ENCODE results near the gene AGBL4.

The AGBL4 gene

DNA sequence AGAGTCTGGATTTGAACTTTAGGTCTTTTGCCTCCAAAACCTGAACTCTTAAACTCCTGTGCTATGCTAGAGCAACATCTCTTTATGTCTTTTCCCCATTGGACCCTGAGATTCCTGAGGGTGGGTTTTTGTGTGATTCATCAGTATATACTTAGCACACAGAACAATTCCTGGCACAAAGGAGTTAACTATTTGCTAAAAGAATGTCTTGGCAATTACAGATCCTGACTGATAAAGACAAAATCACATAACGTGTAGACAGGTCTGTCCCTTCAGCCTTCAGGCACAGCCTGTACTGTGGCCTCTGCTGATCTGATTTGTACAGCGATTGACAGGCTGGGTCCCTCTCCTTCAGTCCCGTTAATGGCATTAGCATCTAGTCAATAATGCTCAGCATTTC, 1084.7 kb downstream of the AGBL4 start:
- no peaks in the 10 kb centered on the region for H3K36me3 ChIP-seq (ENCODE audit: insufficient read depth, low read length)
- H3K27me3 ChIP-seq (ENCODE audit: insufficient read depth, low read length, poor library complexity): no peaks in the 10 kb centered on the region
- H3K4me1 ChIP-seq (ENCODE audit: insufficient read depth, low read length): no peaks in the 10 kb centered on the region
- no peaks in the 10 kb centered on the region for H3K9me3 ChIP-seq (ENCODE audit: insufficient read depth, low read length, severe bottlenecking)
- H4K20me1 ChIP-seq (ENCODE audit: insufficient read depth, low read length): no peaks in the 10 kb centered on the region
- ATAC-seq (ENCODE audit: insufficient read depth, low read depth) (no peak), DNase-seq (no peak)
- no peak overlapping the region for H2AFZ ChIP-seq (ENCODE audit: low read depth, low read length)
- H3K27ac ChIP-seq (ENCODE audit: low read length): no peak overlapping the region
- no peak overlapping the region for H3K4me3 ChIP-seq (ENCODE audit: low read depth in 1 of 2, low read length in 2 of 2)
- H3K4me2 ChIP-seq (ENCODE audit: insufficient read depth, low read length): no peak overlapping the region
- H3K9ac ChIP-seq (ENCODE audit: low read depth, low read length): no peak overlapping the region
- H3K79me2 ChIP-seq (ENCODE audit: insufficient read depth, low read length): no peaks in the 10 kb centered on the region
- TF ChIP-seq EZH2 (IDR thresholded peaks at IDR 0.05; ENCODE audit: borderline replicate concordance, low read depth, low read length, severe bottlenecking): no peak
- TF ChIP-seq, protein P1, sequence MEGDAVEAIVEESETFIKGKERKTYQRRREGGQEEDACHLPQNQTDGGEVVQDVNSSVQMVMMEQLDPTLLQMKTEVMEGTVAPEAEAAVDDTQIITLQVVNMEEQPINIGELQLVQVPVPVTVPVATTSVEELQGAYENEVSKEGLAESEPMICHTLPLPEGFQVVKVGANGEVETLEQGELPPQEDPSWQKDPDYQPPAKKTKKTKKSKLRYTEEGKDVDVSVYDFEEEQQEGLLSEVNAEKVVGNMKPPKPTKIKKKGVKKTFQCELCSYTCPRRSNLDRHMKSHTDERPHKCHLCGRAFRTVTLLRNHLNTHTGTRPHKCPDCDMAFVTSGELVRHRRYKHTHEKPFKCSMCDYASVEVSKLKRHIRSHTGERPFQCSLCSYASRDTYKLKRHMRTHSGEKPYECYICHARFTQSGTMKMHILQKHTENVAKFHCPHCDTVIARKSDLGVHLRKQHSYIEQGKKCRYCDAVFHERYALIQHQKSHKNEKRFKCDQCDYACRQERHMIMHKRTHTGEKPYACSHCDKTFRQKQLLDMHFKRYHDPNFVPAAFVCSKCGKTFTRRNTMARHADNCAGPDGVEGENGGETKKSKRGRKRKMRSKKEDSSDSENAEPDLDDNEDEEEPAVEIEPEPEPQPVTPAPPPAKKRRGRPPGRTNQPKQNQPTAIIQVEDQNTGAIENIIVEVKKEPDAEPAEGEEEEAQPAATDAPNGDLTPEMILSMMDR (IDR thresholded peaks at IDR 0.05; ENCODE audit: borderline replicate concordance, extremely low read depth, low read length, poor library complexity, severe bottlenecking): no peak

DNA sequence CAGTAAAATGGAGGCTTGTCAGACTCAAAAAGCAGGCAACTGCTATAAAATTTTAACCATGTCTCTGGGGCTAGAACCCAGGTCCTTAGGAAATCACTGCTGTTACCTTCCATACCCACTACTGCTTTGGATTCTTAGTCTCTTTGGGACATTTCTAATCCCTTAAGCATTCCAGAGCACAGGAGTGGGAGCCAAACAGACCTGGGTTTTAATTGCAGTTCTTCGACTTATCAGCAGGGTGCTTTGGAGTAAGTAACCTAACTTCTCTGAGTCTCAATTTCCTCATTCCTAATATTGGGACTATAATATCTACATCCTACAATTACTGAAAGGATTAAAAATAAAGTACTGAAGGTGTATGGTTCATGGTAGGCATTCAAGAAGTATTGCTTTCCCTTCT, 1086.0 kb downstream of the AGBL4 start:
- Histone ChIP-seq H3K79me2 (ENCODE audit: insufficient read depth, low read length) (no peaks in the 10 kb centered on the region), H2AFZ (ENCODE audit: low read depth, low read length) (no peak overlapping the region), H4K20me1 (ENCODE audit: insufficient read depth, low read length) (no peaks in the 10 kb centered on the region), H3K27me3 (ENCODE audit: insufficient read depth, low read length, poor library complexity) (no peaks in the 10 kb centered on the region), H3K4me1 (ENCODE audit: insufficient read depth, low read length) (no peaks in the 10 kb centered on the region), H3K9me3 (ENCODE audit: insufficient read depth, low read length, severe bottlenecking) (no peaks in the 10 kb centered on the region), H3K9ac (ENCODE audit: low read depth, low read length) (no peak overlapping the region), H3K27ac (ENCODE audit: low read length) (no peak overlapping the region), H3K4me3 (ENCODE audit: low read depth in 1 of 2, low read length in 2 of 2) (no peak overlapping the region), H3K4me2 (ENCODE audit: insufficient read depth, low read length) (no peak overlapping the region), H3K36me3 (ENCODE audit: insufficient read depth, low read length) (no peaks in the 10 kb centered on the region)
- TF ChIP-seq EZH2 (IDR thresholded peaks at IDR 0.05; ENCODE audit: borderline replicate concordance, low read depth, low read length, severe bottlenecking): no peak
- TF ChIP-seq, protein P1 (IDR thresholded peaks at IDR 0.05; ENCODE audit: borderline replicate concordance, extremely low read depth, low read length, poor library complexity, severe bottlenecking): no peak
- no peak for ATAC-seq (ENCODE audit: insufficient read depth, low read depth)
- no peak for DNase-seq

DNA sequence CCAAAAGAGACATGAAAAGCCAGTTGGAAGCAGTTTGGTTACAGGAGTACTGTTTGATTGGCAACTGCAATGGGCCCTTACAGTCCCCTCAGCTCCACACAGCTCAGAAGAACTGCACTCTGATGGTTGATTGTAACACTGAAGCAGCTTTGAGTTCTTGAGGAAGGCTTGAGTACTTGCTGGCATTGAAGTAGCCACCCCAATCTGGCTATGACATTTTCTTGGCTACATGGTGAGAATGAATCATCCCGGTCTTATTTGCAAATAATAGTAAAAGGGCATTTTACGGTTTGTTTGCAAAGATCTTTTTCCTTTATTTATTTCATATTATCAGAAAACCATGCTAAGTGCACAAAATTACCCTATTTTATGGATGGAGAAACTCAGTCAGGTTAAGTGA, 1087.3 kb downstream of the AGBL4 start:
- Histone ChIP-seq H4K20me1 (ENCODE audit: insufficient read depth, low read length) (no peaks in the 10 kb centered on the region), H2AFZ (ENCODE audit: low read depth, low read length) (no peak overlapping the region), H3K79me2 (ENCODE audit: insufficient read depth, low read length) (no peaks in the 10 kb centered on the region), H3K36me3 (ENCODE audit: insufficient read depth, low read length) (no peaks in the 10 kb centered on the region), H3K9me3 (ENCODE audit: insufficient read depth, low read length, severe bottlenecking) (no peaks in the 10 kb centered on the region), H3K27ac (ENCODE audit: low read length) (no peak overlapping the region), H3K4me3 (ENCODE audit: low read depth in 1 of 2, low read length in 2 of 2) (no peak overlapping the region), H3K4me1 (ENCODE audit: insufficient read depth, low read length) (no peaks in the 10 kb centered on the region), H3K9ac (ENCODE audit: low read depth, low read length) (no peak overlapping the region), H3K4me2 (ENCODE audit: insufficient read depth, low read length) (no peak overlapping the region), H3K27me3 (ENCODE audit: insufficient read depth, low read length, poor library complexity) (no peaks in the 10 kb centered on the region)
- no peak for DNase-seq
- no peak for ATAC-seq (ENCODE audit: insufficient read depth, low read depth)
- no peak for TF ChIP-seq EZH2 (IDR thresholded peaks at IDR 0.05; ENCODE audit: borderline replicate concordance, low read depth, low read length, severe bottlenecking)
- TF ChIP-seq, protein P1 (IDR thresholded peaks at IDR 0.05; ENCODE audit: borderline replicate concordance, extremely low read depth, low read length, poor library complexity, severe bottlenecking): no peak

DNA sequence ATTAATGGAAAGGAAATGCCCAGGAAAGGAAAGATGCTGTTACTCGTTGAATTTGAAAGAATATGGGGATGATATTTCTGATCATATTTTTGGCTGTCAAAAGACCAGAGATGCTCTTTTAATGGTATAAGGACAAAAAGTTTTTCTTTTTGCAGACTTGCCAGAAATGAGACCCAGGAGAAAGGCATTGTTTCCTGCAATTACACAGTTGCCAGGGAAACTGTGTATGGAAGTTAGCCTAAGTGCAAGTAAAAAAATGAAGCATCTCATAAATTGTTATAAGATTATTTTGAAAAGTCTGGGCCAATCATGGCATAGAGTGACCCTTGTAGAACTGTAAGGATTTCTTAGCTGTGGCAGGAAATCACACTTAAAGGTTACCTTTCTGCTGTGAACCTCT, 1091.4 kb downstream of the AGBL4 start:
- no peaks in the 10 kb centered on the region for H3K27me3 ChIP-seq (ENCODE audit: insufficient read depth, low read length, poor library complexity)
- H4K20me1 ChIP-seq (ENCODE audit: insufficient read depth, low read length): no peaks in the 10 kb centered on the region
- H3K4me1 ChIP-seq (ENCODE audit: insufficient read depth, low read length): no peaks in the 10 kb centered on the region
- H3K36me3 ChIP-seq (ENCODE audit: insufficient read depth, low read length): no peaks in the 10 kb centered on the region
- DNase-seq: no peak
- no peak overlapping the region for H3K9ac ChIP-seq (ENCODE audit: low read depth, low read length)
- no peak for ATAC-seq (ENCODE audit: insufficient read depth, low read depth)
- H3K4me2 ChIP-seq (ENCODE audit: insufficient read depth, low read length): no peak overlapping the region
- H3K4me3 ChIP-seq (ENCODE audit: low read depth in 1 of 2, low read length in 2 of 2): no peak overlapping the region
- H3K79me2 ChIP-seq (ENCODE audit: insufficient read depth, low read length): no peaks in the 10 kb centered on the region
- H3K9me3 ChIP-seq (ENCODE audit: insufficient read depth, low read length, severe bottlenecking): no peaks in the 10 kb centered on the region
- H2AFZ ChIP-seq (ENCODE audit: low read depth, low read length): no peak overlapping the region
- H3K27ac ChIP-seq (ENCODE audit: low read length): no peak overlapping the region
- TF ChIP-seq EZH2 (IDR thresholded peaks at IDR 0.05; ENCODE audit: borderline replicate concordance, low read depth, low read length, severe bottlenecking): no peak
- TF ChIP-seq, protein P1 (IDR thresholded peaks at IDR 0.05; ENCODE audit: borderline replicate concordance, extremely low read depth, low read length, poor library complexity, severe bottlenecking): no peak
